HG02588 (cell line): ENCODE data around the gene TOMM6.

Source experiments
- ATAC-seq: cut with Tn5 transposase; IDR thresholded peaks from one replicate; pipeline ENCODE4 v1.9.1; 2021; ENCODE audit warnings: mild to moderate bottlenecking, moderate library complexity; ENCODE audit not compliant: unreplicated experiment

The TOMM6 gene

DNA sequence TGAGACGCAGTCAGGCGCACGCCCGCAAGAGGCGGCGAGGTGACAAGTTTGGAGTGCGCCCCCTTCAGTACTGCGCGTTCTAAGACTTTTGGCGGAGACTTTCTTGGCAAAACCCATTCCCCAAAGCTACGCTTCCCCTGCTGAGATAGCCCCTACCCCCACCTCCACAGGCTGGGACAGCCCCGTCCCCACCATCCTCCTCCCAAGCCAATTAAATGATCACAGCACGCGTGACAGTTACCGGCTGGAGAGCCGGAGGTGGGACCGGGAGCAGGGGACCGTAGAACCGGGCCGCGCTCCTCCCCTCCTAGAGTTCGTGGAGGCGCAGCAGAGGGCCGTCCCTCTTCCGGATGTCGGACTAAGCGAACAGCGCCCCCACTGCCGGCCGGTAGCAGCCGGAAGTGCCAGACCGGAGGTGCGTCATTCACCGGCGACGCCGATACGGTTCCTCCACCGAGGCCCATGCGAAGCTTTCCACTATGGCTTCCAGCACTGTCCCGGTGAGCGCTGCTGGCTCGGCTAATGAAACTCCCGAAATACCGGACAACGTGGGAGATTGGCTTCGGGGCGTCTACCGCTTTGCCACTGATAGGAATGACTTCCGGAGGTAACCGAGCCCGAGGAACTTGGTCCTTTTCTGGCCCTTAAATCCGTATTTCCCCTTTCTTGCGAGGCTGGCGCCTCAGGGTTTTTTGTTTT lies at the start of gene TOMM6:
TSS of gene TOMM6 (plus strand) at position 476 of the 699 bp plus-strand sequence. CDS start at position 480, 4 bp downstream.
- ATAC-seq, result peak; percentile 72

- ATAC-seq, result no peak
These were observed 48.5 kb upstream of the TOMM6 start for GRCh38 chr6:41739041-41739440.

DNA sequence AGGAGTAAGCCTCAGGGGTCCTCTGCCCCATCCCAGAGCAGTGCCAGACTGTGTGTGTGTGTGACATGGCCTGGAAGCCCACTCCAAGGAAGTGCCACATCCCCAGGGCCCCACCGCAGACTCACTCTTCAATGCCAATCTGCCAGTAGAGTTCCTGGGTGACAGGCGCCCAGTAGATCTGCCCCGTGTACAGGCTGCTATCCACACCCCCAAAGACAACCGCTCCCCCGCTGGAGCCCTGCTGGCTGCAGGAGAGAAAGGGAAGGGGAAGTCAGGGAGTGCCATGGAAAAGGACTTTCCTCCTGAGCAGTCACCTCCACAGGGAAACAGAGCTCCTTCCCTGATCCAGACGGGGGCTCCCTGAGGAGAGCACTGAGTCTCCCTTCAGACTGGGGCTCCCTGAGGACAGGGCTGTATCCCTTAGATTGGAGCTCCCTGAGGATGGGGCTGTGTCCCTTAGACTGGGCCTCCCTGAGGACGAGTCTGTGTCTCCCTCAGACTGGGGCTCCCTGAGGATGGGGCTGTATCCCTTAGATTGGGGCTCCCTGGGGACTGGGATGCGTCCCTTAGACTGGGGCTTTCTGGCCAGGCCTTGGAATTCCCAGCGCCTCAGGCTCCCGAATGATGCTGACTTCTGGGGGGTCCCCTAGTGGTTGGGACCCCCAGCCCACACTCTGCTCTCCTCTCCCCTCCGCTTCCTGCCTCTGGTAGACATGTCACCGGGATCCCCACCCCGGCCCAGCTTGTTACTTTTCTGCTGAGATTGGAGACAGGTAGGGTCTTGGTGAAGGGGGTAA lies 46.9 kb upstream of the TOMM6 start:
- no peak for ATAC-seq

GRCh38 chr6:41741625-41742490 lies 45.6 kb upstream of the TOMM6 start:
- ATAC-seq, result no peak

GRCh38 chr6:41743406-41744235 lies 43.9 kb upstream of the TOMM6 start:
- no peak for ATAC-seq

- ATAC-seq, result no peak
These were observed 43.2 kb upstream of the TOMM6 start for GRCh38 chr6:41744236-41744787.

GRCh38 chr6:41746107-41746506 lies 41.4 kb upstream of the TOMM6 start:
- ATAC-seq, result no peak

DNA sequence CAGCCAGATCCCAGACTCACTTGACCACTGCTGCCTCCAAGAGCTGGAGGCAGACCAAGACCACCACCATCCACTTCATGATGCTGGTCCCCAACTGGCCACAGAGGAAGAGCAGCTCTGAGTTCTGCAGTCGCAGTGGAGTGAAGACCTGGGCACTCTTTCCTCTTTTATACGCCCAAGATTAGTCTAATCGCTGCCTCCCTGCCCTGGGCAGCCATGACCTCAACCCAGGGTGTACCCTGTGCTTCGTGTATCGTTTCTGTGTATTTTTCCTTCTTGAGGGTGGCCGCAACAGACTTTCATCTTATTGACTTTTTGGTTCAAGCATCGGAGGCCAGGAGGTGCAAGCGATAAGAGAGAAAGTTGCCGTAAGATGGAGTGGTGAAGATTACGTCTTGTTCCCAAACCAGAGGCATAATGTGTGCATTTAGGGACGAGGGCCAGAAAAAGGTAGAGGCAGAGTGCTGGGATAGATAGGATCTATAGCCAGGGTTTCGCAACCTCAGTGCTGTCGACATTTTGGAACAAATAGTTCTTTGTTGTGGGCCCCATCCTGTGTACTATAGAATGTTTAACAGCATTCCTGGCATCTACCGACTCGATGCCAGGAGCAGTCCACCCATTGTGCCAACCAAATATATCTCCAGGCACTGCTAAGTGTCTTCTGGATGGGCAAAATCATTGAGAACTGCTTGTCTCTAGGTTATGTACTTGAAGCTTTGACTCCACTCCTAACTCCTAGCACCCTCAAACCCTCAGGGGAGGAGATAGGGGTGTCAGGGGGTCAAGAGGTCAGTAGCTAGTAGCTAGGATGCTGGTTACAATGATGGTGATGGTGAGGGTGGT lies 40.0 kb upstream of the TOMM6 start, which contains the start of gene PGC:
TSS of gene PGC (minus strand) at position 142 of the 846 bp plus-strand sequence. CDS start at position 79, 63 bp downstream.
- ATAC-seq, result no peak

DNA sequence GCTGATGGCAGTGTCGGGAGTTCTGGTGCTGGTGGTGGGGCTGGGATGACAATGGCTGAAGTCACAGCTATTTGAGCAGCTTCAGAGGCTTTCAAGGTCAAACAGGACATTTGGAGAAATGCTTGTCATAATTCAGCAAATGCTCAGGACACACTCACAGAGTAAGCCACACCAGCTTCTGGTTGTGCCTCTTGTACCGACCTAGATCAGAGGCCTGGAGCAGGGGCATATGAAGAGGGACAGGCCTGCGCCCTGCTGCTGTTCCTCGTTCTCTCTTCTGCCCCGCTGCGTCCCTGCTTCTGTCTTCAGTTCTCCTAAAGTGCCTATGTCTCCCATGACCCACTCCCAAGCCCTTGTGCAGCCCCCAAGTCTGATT lies 39.4 kb upstream of the TOMM6 start:
- ATAC-seq, result no peak

- no peak for ATAC-seq
These were observed 39.0 kb upstream of the TOMM6 start for GRCh38 chr6:41748542-41748941.

GRCh38 chr6:41750374-41750773 lies 37.1 kb upstream of the TOMM6 start:
- no peak for ATAC-seq

- no peak for ATAC-seq
These were observed 31.6 kb upstream of the TOMM6 start for GRCh38 chr6:41755895-41756294.

DNA sequence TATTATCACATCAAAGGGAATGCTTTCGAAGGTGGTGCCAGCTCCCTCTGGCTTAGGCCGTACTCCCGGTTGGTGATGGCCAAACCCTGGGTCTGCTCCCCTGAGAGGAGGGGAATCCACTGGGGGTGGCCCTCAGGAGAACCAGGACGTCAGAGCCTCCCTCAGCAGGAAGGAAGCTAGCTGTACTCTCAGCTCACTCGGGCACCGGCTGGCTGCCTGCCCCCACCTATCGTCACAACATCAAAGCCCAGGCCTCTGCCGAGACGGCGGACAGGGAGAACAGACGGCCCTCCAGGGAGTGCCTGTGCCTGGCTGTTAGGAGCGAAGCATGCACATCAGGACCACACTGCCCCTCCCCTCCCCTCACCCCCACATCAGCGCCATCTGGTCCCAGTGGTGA lies 31.1 kb upstream of the TOMM6 start:
- ATAC-seq, result no peak

DNA sequence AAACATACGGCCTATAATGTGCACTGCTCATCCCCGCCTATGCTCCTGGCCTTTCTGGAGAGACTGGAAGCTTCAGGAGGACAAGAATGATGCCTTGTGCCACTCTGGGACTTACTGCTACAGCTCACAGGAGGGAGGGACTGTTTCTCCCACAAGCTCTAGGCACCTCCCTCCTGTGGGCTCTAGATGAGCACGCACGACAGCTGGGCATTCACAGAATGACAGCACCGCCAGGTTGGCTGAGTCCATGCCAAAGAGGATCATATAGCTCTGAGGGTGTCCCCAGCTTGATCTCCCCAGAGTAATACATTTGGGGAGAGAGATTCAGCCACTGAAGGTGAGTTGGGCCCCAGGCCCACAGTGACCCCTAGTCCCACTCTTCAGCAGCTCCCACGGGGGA lies 30.2 kb upstream of the TOMM6 start:
- no peak for ATAC-seq

- ATAC-seq, result no peak
These were observed 29.4 kb upstream of the TOMM6 start for GRCh38 chr6:41757931-41758640.

DNA sequence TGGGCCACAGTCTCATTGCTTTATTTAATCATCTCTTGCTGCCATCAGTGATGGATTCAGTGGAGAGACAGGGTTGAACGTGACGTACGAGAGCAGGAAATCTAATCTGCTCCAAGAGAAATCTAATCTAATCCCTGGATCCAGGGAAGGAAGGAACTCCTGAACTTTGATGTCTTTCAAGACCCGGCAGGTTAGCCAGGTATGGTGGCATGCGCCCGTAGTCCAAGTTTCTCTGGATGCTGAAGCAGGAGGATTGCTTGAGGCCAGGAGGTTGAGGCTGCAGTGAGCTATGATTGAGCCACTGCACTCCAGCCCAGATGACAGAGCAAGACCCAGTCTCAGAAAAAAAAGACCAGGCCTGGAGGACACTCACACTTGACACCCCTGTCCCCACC lies 28.9 kb upstream of the TOMM6 start:
- no peak for ATAC-seq

GRCh38 chr6:41759106-41759904 lies 28.2 kb upstream of the TOMM6 start:
- ATAC-seq, result no peak
